ENCODE measurements around the gene MYO3B.
"Not testable (repeated sequence)": the region's sequence is repeated elsewhere in the genome, so short reads cannot be mapped to it uniquely, and the experiment has no call there.

The MYO3B gene

GRCh38 chr2:170208967-170209366, 31.0 kb downstream of the MYO3B start:
- no peak for DNase-seq

GRCh38 chr2:170212625-170213280, 34.8 kb downstream of the MYO3B start:
- no peak for DNase-seq

GRCh38 chr2:170213281-170213625, 35.3 kb downstream of the MYO3B start:
- not testable (repeated sequence) for DNase-seq

GRCh38 chr2:170213651-170214050, 35.7 kb downstream of the MYO3B start:
- no peak for DNase-seq

GRCh38 chr2:170214309-170214948, 36.5 kb downstream of the MYO3B start:
- DNase-seq = no peak

GRCh38 chr2:170215021-170215420, 37.1 kb downstream of the MYO3B start:
- no peak for DNase-seq

- DNase-seq = no peak
Measured at GRCh38 chr2:170216428-170216827, 38.5 kb downstream of the MYO3B start.

GRCh38 chr2:170216981-170217380, 39.0 kb downstream of the MYO3B start:
- no peak for DNase-seq

GRCh38 chr2:170217778-170218251, 39.9 kb downstream of the MYO3B start:
- DNase-seq = no peak

- DNase-seq = no peak
Measured at GRCh38 chr2:170218456-170218855, 40.5 kb downstream of the MYO3B start.

- no peak for DNase-seq
Measured at GRCh38 chr2:170218931-170219330, 41.0 kb downstream of the MYO3B start.

GRCh38 chr2:170221317-170222288, 43.7 kb downstream of the MYO3B start:
- DNase-seq = no peak

GRCh38 chr2:170222298-170222697, 44.4 kb downstream of the MYO3B start:
- no peak for DNase-seq

GRCh38 chr2:170222842-170223241, 44.9 kb downstream of the MYO3B start:
- no peak for DNase-seq

GRCh38 chr2:170224692-170225294, 46.8 kb downstream of the MYO3B start:
- DNase-seq = no peak

- DNase-seq = no peak
Measured at GRCh38 chr2:170226216-170226615, 48.3 kb downstream of the MYO3B start.

GRCh38 chr2:170227507-170227947, 49.6 kb downstream of the MYO3B start:
- DNase-seq = no peak

- DNase-seq = no peak
Measured at GRCh38 chr2:170227951-170228350, 50.0 kb downstream of the MYO3B start.

- DNase-seq = no peak
Measured at GRCh38 chr2:170228429-170228828, 50.5 kb downstream of the MYO3B start.

GRCh38 chr2:170229125-170229524, 51.2 kb downstream of the MYO3B start:
- no peak for DNase-seq

GRCh38 chr2:170229744-170230143, 51.8 kb downstream of the MYO3B start:
- no peak for DNase-seq

GRCh38 chr2:170235860-170236679, 58.1 kb downstream of the MYO3B start:
- DNase-seq = no peak

All from activated CD4-positive, alpha-beta T cell treated with anti-CD3 and anti-CD28 coated beads for 1 hour (primary cell).